T-helper 2 cell treated with Interferon-gamma antibody and Interleukin-4, amounts not matched to agents 5 μg/mL and 100 μg/mL, for 36 hours (primary cell): Measurements from ENCODE around the gene GALNT14.

Experiments used
- DNase-seq: peaks from one replicate; pipeline ENCODE4 v3.0.0; 2021; ENCODE audit warnings: low spot score
- H3K27ac Mint-ChIP-seq: one replicate; pipeline ENCODE4 v1.8.0; 2021; ENCODE audit warnings: mild to moderate bottlenecking, mixed read lengths
- H3K27me3 Mint-ChIP-seq: one replicate; pipeline ENCODE4 v1.8.0; 2021; ENCODE audit warnings: low read depth, mixed read lengths
- H3K36me3 Mint-ChIP-seq: one replicate; pipeline ENCODE4 v1.8.0; 2021; ENCODE audit warnings: low read depth, mixed read lengths
- H3K4me1 Mint-ChIP-seq: one replicate; pipeline ENCODE4 v1.8.0; 2021; ENCODE audit warnings: low read depth, mixed read lengths
- H3K4me3 Mint-ChIP-seq: one replicate; pipeline ENCODE4 v1.8.0; 2022; ENCODE audit warnings: mild to moderate bottlenecking, moderate library complexity, mixed read lengths
- H3K9me3 Mint-ChIP-seq: one replicate; pipeline ENCODE4 v1.8.0; 2021; ENCODE audit warnings: mixed read lengths

GALNT14 gene

DNA sequence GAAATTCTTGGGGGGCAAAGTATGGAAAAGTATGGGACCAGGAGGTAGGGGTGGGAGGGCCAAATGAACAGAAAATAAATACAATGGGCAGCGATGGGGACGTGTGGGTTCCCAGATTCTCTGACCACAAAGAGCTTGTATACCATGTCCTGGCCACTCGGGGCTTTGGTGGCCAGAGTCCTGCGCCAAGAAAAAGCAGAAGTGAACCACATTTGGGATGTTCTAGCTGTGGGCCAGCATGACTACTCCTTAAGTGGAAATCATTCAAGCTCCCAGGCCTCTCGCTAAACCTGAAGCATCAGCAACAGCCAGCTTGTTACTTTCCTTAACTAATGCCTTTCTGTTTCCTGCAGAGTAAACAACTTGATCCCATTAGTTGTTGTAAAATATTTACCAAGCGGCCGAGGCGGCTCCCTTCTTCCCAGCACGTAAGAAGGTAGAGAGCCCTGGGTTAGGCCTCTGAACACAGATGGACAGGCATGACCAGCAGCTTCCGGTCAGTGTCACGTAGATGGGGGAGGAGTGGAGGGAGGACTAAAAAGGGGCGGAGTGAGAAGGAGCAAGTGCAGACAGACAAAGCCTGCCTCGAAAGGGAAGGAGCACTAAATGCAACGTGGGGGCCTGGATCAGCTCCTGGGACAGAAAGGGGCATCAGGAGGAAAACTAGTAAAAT, 88.2 kb downstream of the GALNT14 start:
- peaks cover 2% of the 10 kb centered on the region for H3K4me1 Mint-ChIP-seq
- no peak overlapping the region for H3K27ac Mint-ChIP-seq
- no peak for DNase-seq
- no peaks in the 10 kb centered on the region for H3K9me3 Mint-ChIP-seq
- no peak overlapping the region for H3K4me3 Mint-ChIP-seq
- H3K27me3 Mint-ChIP-seq: no peaks in the 10 kb centered on the region
- no peaks in the 10 kb centered on the region for H3K36me3 Mint-ChIP-seq

DNA sequence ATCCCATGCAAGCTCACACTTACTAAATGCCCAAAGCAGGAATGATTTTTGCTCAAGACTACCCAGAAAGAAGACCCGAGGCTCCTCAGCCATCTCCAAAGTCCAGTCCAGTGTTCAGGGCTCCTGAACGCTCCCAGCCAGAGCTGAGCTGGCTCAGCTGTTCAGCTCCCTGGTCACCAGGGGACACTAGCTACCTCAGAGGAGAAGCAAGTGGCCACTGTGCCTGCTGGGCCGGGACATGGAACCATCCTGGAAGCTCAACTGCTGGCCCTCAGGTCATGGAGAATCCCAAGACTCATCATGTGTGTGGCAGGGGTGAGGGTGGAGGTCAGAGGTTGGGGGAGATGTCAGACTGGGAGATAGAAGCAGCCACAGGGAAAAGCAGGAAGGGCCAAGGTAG, 89.0 kb downstream of the GALNT14 start:
- Mint-ChIP-seq H3K9me3 (no peaks in the 10 kb centered on the region), H3K27ac (no peak overlapping the region), H3K36me3 (no peaks in the 10 kb centered on the region), H3K4me3 (no peak overlapping the region), H3K27me3 (no peaks in the 10 kb centered on the region), H3K4me1 (peaks cover 2% of the 10 kb centered on the region)
- DNase-seq: no peak

DNA sequence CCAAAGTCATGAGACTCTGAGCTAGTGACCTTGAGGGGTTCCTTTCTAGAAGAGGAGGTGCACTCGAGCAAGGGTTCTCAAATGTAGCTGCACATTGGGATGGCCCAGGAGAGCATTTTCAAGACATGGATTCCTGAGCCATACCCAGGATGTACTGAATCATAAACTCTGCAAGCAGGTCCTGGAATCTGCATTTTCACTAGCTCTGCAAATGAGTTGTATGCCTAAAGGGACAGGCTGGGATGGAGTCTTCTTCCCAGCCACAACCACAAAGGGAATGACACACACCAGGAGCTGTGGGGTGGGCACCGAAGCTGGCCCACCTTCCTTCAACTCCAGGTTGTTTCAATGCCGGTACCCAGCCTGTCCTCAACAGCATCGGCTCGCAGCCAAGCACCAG, 90.6 kb downstream of the GALNT14 start:
- H3K4me1 Mint-ChIP-seq: peaks cover 2% of the 10 kb centered on the region
- H3K27me3 Mint-ChIP-seq: no peaks in the 10 kb centered on the region
- no peak overlapping the region for H3K27ac Mint-ChIP-seq
- H3K4me3 Mint-ChIP-seq: no peak overlapping the region
- no peak for DNase-seq
- H3K36me3 Mint-ChIP-seq: no peaks in the 10 kb centered on the region
- no peaks in the 10 kb centered on the region for H3K9me3 Mint-ChIP-seq

DNA sequence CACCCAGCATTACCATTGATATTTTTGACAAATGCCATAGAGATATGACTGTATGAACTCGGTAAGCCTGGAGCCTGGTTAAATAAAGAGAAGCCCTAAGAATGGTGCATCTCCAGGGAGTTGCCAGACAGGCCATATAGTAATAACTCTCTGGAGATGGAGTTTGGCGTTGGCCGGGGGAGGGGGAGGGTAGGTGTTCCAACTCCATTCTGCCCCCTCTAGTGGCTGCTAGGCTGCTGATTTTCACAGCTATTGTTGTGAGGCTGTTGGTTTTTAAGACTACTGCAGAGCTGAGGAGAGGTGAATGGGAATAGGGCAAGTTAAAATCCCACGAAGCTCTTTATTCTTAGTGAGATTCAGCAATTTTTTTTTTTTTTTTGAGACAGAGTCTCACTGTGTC, 99.9 kb downstream of the GALNT14 start:
- H3K27me3 Mint-ChIP-seq: peaks cover 3% of the 10 kb centered on the region
- DNase-seq: no peak
- no peaks in the 10 kb centered on the region for H3K36me3 Mint-ChIP-seq
- no peaks in the 10 kb centered on the region for H3K4me1 Mint-ChIP-seq
- peaks cover 31% of the 10 kb centered on the region for H3K9me3 Mint-ChIP-seq
- H3K4me3 Mint-ChIP-seq: no peak overlapping the region
- H3K27ac Mint-ChIP-seq: no peak overlapping the region

DNA sequence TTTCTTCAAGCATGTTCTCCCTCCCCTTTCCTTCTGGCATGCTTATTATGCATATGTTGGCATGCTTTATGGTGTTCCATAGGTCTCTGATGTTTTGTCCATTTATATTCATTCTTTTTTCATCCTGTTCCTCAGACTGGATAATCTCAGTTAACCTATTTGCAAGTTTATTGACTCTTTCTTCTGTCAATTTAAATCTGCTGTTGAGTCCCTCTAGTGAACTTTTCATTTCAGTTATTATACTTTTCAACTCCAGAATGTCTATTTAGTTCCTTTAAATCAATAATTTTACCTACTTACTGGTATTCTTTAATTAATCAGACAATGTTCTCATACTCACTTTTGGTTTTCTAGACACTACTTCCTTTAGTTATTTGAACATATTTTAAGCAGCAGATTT, 101.2 kb downstream of the GALNT14 start:
- no peak for DNase-seq
- peaks cover 3% of the 10 kb centered on the region for H3K27me3 Mint-ChIP-seq
- H3K27ac Mint-ChIP-seq: no peak overlapping the region
- peaks cover 31% of the 10 kb centered on the region for H3K9me3 Mint-ChIP-seq
- no peaks in the 10 kb centered on the region for H3K4me1 Mint-ChIP-seq
- no peak overlapping the region for H3K4me3 Mint-ChIP-seq
- no peaks in the 10 kb centered on the region for H3K36me3 Mint-ChIP-seq

DNA sequence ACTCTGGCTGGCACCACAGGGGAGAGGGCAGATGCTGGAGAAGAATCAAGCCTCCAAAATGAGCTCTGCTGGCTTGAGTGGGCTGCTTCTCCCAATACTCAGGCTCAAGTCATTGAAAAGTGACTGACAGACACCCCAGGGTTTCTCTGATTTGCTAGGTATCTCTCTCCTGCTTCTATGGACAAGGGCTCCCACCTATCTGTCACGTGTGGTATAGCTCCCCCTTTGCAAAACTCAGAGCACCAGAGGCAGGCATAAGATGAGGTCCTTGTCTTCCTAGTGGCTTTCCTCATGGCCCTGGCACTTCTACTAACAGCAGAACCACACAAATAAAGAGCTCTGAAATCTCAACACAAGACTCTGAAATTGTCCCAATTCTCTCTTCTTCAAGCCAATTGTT, 105.2 kb downstream of the GALNT14 start:
- Mint-ChIP-seq H3K27me3 (peaks cover 3% of the 10 kb centered on the region), H3K4me3 (no peak overlapping the region), H3K4me1 (no peaks in the 10 kb centered on the region), H3K36me3 (no peaks in the 10 kb centered on the region), H3K9me3 (peaks cover 23% of the 10 kb centered on the region), H3K27ac (no peak overlapping the region)
- DNase-seq: no peak

DNA sequence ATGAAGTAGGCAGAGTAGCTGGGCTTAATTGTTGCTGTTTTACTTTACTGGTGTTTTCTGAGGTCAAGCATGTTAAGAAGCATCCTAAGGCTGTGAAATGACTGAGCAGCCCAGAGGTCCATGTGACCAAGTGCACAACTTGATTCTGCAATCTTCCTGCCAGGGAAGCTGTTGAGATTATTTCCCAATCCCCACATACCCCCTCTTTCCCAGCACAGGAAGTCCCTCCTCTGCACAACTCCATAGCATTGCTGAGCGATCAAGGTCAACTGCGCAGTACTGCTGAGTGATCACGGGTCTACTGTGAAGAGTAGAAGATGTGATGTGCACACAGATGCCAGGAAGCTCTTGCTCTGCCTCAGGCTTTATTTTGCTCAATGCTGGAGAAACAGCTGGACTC, 105.8 kb downstream of the GALNT14 start:
- DNase-seq: no peak
- no peak overlapping the region for H3K4me3 Mint-ChIP-seq
- no peak overlapping the region for H3K27ac Mint-ChIP-seq
- peaks cover 20% of the 10 kb centered on the region for H3K9me3 Mint-ChIP-seq
- no peaks in the 10 kb centered on the region for H3K4me1 Mint-ChIP-seq
- H3K27me3 Mint-ChIP-seq: peaks cover 3% of the 10 kb centered on the region
- H3K36me3 Mint-ChIP-seq: no peaks in the 10 kb centered on the region

DNA sequence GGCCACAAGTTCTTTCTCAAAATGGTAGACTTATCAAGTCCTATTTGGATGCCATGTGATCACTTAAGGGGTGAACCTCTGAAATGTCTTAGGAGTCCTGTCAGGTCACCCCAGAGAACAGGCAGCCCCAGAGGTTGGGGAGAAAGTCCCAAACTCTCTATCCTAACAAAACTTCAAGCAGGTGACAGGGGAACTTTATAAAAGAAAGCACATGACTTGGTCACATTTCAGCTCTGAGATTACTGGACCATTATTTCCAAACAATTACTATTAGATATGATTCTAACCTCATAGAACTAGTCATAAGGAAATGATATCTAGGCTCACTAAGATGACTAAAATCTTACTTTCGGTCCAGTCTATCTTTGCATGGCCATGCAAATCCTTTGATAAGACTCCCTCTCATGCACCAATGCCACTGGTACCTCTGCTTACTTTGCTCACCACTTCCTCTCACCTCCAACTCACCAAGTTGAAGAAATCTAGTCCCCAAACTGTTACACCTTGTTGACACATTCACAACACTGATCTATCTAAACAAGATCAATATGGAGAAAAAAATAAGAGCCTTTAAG, 107.0 kb downstream of the GALNT14 start:
- no peaks in the 10 kb centered on the region for H3K36me3 Mint-ChIP-seq
- peaks cover 3% of the 10 kb centered on the region for H3K27me3 Mint-ChIP-seq
- H3K27ac Mint-ChIP-seq: no peak overlapping the region
- no peak for DNase-seq
- peaks cover 7% of the 10 kb centered on the region for H3K9me3 Mint-ChIP-seq
- no peaks in the 10 kb centered on the region for H3K4me1 Mint-ChIP-seq
- no peak overlapping the region for H3K4me3 Mint-ChIP-seq

DNA sequence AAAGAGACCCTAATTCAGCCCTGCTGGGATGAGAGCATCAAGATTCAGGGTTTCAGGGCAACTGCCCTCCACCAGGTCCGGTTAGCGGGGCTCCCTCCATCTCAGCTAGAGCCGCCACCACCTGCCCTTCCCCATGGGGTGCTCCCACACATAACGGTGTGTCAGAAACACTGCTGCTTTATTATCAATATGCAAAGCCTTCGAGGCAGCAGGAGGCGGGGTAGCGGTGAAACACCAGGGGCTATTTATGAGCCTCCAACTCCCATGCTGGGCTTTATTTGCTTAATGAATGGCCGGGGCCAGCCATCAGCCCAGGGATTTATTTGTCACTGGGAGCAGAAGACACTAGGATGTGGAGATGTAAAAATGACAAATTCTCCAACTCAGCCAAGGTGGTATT, 109.8 kb downstream of the GALNT14 start:
- H3K4me3 Mint-ChIP-seq: no peak overlapping the region
- no peaks in the 10 kb centered on the region for H3K9me3 Mint-ChIP-seq
- H3K27me3 Mint-ChIP-seq: peaks cover under 1% of the 10 kb centered on the region
- no peak for DNase-seq
- H3K27ac Mint-ChIP-seq: no peak overlapping the region
- H3K36me3 Mint-ChIP-seq: no peaks in the 10 kb centered on the region
- no peaks in the 10 kb centered on the region for H3K4me1 Mint-ChIP-seq

DNA sequence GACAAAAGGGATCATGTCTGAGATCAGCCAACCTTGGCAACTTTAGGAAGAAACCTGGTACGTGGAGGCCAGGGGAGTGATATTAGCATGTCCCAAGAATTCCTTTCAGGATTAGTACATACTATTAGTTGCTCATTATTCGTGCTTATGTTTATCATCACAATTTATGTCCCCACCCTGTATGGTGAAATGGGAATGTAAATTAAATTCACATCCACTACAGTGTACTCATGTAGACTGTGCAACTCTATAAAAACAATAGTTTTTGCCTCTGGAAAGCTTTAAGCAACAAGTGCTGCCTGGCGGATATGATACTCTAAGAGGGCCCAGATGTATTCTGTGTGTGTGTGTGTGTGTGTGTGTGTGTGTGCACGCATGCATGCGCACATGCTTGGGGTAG, 110.7 kb downstream of the GALNT14 start:
- no peaks in the 10 kb centered on the region for H3K9me3 Mint-ChIP-seq
- H3K27ac Mint-ChIP-seq: no peak overlapping the region
- no peak overlapping the region for H3K4me3 Mint-ChIP-seq
- H3K4me1 Mint-ChIP-seq: no peaks in the 10 kb centered on the region
- H3K27me3 Mint-ChIP-seq: no peaks in the 10 kb centered on the region
- no peaks in the 10 kb centered on the region for H3K36me3 Mint-ChIP-seq
- no peak for DNase-seq

DNA sequence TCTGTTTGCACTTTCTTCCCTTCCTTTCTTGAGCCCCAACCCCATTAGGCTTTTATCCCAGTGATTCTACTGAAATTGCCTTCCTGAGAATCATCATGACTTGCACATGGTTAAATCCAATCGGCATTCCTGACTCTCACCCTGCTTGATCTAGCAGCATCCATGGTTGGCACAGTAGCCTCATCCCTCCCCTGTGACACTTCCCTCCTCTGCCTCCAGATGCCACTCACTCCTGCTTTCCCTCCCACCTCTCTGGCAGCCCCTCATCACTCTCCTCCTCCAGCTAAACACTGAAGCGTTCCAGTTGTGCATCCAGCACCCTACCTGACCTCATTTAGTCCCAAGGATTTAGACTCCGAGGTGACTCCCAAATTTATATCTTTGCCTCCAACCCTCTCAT, 114.7 kb downstream of the GALNT14 start:
- Mint-ChIP-seq H3K4me3 (no peak overlapping the region), H3K9me3 (no peaks in the 10 kb centered on the region), H3K36me3 (no peaks in the 10 kb centered on the region), H3K27ac (no peak overlapping the region), H3K4me1 (no peaks in the 10 kb centered on the region), H3K27me3 (no peaks in the 10 kb centered on the region)
- DNase-seq: no peak

DNA sequence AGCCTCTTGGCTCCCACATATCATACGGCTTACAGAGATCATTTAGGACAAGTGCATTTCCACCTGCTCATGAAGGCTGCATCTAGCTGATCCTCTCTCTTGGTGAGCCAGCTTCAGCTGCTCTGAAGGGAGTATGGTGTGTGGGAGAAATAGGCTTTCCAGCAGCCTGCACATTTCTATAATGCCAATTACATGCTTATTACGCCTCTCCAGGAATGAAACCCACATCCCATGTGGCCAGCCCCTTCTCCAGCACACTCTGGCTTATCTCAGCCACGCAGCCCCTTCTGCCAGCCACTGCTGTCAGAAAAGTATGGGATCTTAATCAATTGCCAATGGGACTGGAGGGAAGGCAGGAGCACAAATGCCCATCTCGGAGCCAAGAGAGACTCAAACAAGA, 117.5 kb downstream of the GALNT14 start:
- Mint-ChIP-seq H3K27me3 (no peaks in the 10 kb centered on the region), H3K36me3 (no peaks in the 10 kb centered on the region), H3K27ac (no peak overlapping the region), H3K9me3 (no peaks in the 10 kb centered on the region), H3K4me1 (no peaks in the 10 kb centered on the region), H3K4me3 (no peak overlapping the region)
- DNase-seq: no peak

DNA sequence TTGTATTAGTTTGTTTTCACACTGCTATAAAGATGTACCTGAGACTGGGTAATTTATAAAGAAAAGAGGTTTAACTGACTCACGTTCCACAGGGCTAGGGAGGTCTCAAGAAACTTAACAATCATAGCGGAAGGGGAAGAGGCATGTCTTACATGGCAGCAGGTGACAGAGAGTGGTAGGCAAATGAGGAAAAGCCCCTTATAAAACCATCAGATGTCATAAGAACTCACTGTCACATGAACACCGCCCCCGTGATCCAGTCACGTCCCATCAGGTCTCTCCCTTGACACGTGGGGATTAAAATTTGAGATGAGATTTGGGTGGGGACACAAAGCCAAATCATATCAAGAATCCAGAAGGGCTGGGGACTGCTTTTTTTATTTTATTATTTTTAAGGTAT, 120.0 kb downstream of the GALNT14 start:
- Mint-ChIP-seq H3K4me1 (no peaks in the 10 kb centered on the region), H3K4me3 (no peak overlapping the region), H3K9me3 (no peaks in the 10 kb centered on the region), H3K27me3 (no peaks in the 10 kb centered on the region), H3K27ac (no peak overlapping the region), H3K36me3 (no peaks in the 10 kb centered on the region)
- DNase-seq: no peak

DNA sequence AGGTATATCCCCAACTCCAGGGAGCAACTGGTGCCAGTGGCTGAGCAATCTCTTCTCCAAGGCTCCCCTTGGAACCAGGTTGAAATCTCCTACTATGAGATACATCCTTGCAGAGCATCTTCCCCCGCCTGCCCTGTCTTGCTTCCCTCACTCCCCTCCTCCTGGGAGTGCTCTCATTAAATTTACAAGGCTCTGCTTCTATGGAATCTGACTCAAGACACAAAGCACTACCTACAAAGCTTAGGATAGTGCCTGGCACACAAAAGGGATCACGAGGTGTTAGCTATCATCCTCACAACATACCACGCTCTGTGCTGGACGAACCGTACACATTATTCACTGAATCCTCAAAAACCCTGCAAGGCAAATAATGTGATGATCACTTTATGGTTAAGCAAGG, 121.6 kb downstream of the GALNT14 start:
- Mint-ChIP-seq H3K36me3 (no peaks in the 10 kb centered on the region), H3K27me3 (peaks cover 2% of the 10 kb centered on the region), H3K9me3 (no peaks in the 10 kb centered on the region), H3K4me3 (no peak overlapping the region), H3K27ac (no peak overlapping the region), H3K4me1 (no peaks in the 10 kb centered on the region)
- DNase-seq: no peak

DNA sequence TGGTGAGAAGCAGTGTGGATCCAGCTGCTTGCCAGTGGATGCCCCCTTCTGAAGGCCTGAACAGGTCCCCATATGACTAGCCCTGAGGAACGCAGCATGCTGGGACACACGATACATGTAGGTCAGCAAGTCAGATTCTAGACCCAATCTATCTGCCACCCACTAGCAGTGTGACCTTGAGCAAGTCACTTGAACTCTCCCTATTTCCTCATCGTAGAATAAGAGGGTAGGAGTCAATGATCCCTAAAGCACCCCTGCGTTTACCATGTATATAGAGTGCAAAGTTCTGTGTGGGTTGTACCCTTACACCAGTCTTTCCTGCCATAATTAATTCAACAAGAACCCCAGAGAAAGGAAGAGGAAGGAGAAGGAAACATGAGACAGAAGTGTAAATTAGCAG, 123.7 kb downstream of the GALNT14 start:
- no peak overlapping the region for H3K4me3 Mint-ChIP-seq
- H3K36me3 Mint-ChIP-seq: no peaks in the 10 kb centered on the region
- H3K9me3 Mint-ChIP-seq: no peaks in the 10 kb centered on the region
- no peaks in the 10 kb centered on the region for H3K4me1 Mint-ChIP-seq
- no peak for DNase-seq
- H3K27ac Mint-ChIP-seq: no peak overlapping the region
- H3K27me3 Mint-ChIP-seq: peaks cover 2% of the 10 kb centered on the region
